Stimulated activated CD4-positive, alpha-beta T cell treated with anti-CD3 and anti-CD28 coated beads, Interleukin-12 subunit alpha, Interleukin-12 subunit beta, amount 100 ng/mL, for 24 hours (primary cell): ENCODE measurements around the gene HEPHL1.
"Not testable (repeated sequence)": the region's sequence is repeated elsewhere in the genome, so short reads cannot be mapped to it uniquely, and the experiment has no call there.

Experiments used
- DNase-seq, 2 experiments: peaks; one replicate each; pipeline ENCODE4 v3.0.0-alpha.2; 2020; ENCODE audit warnings: low read depth in 2 of 2

HEPHL1 gene

GRCh38 chr11:94020777-94021481 is at the start of gene HEPHL1:
Gene HEPHL1, plus strand, starts transcription at chr11:94021354. Its CDS starts 15 bp downstream, at chr11:94021369.
- no peak for DNase-seq

GRCh38 chr11:93972790-93973189 is 48.4 kb upstream of the HEPHL1 start:
- no peak for DNase-seq

- DNase-seq, result not testable (repeated sequence)
These were observed 47.7 kb upstream of the HEPHL1 start for GRCh38 chr11:93973322-93974051.

- DNase-seq, result no peak
These were observed 46.4 kb upstream of the HEPHL1 start for GRCh38 chr11:93974759-93975158.

- DNase-seq, result not testable (repeated sequence)
These were observed 44.4 kb upstream of the HEPHL1 start for GRCh38 chr11:93976577-93977254.

GRCh38 chr11:93983542-93984195 is 37.5 kb upstream of the HEPHL1 start:
- no peak for DNase-seq

GRCh38 chr11:93984196-93984567 is 37.0 kb upstream of the HEPHL1 start:
- no peak for DNase-seq

- DNase-seq, result no peak
These were observed 36.2 kb upstream of the HEPHL1 start for GRCh38 chr11:93984936-93985335.

- no peak for DNase-seq
These were observed 34.4 kb upstream of the HEPHL1 start for GRCh38 chr11:93986716-93987115.

GRCh38 chr11:93988455-93988854 is 32.7 kb upstream of the HEPHL1 start:
- DNase-seq, result no peak

GRCh38 chr11:93988912-93989311 is 32.2 kb upstream of the HEPHL1 start:
- no peak for DNase-seq

GRCh38 chr11:93993747-93994146 is 27.4 kb upstream of the HEPHL1 start:
- DNase-seq, result no peak

- no peak for DNase-seq
These were observed 23.4 kb upstream of the HEPHL1 start for GRCh38 chr11:93997741-93998140.

- no peak for DNase-seq
These were observed 20.5 kb upstream of the HEPHL1 start for GRCh38 chr11:94000659-94001058.

GRCh38 chr11:94002226-94002625 is 18.9 kb upstream of the HEPHL1 start:
- DNase-seq, result no peak

- no peak for DNase-seq
These were observed 13.7 kb upstream of the HEPHL1 start for GRCh38 chr11:94007426-94007825.

- DNase-seq, result no peak
These were observed 13.2 kb upstream of the HEPHL1 start for GRCh38 chr11:94007906-94008305.

GRCh38 chr11:94010136-94010535 is 11.0 kb upstream of the HEPHL1 start:
- DNase-seq, result no peak

GRCh38 chr11:94011478-94011877 is 9.7 kb upstream of the HEPHL1 start:
- no peak for DNase-seq

- no peak for DNase-seq
These were observed 3.7 kb upstream of the HEPHL1 start for GRCh38 chr11:94017446-94017845.

- DNase-seq, result no peak
These were observed 2.4 kb upstream of the HEPHL1 start for GRCh38 chr11:94018721-94019120.

GRCh38 chr11:94023856-94024255 is 2.7 kb downstream of the HEPHL1 start:
- no peak for DNase-seq
